Thymus (tissue), 11 donors: Measurements from ENCODE around the gene MTMR3. TPM values are rescaled to one million over a fixed set of nuclear protein-coding genes. Genes with fewer than 3 reads are reported as not detected.

Experiments
- DNase-seq, 9 donors: peaks; one replicate each; pipeline ENCODE4 v3.0.0-alpha.2; 2013; ENCODE audit warnings: low spot score in 9 of 9, low read depth in 6 of 9, missing footprints in 1 of 9
- H3K27ac ChIP-seq, 2 donors: one replicate each; pipeline ENCODE4 v1.5.1; 2013; ENCODE audit warnings: control low read depth in 1 of 2, low read depth in 1 of 2, low read length in 1 of 2, mild to moderate bottlenecking in 1 of 2, moderate library complexity in 1 of 2
- H3K27me3 ChIP-seq, 2 donors: one replicate each; pipeline ENCODE4 v1.5.1; 2013; ENCODE audit warnings: low read length in 1 of 2; ENCODE audit not compliant: control insufficient read depth in 2 of 2, insufficient read depth in 1 of 2
- H3K36me3 ChIP-seq, 2 donors: one replicate each; pipeline ENCODE4 v1.5.1; 2013; ENCODE audit warnings: low read length in 1 of 2, mild to moderate bottlenecking in 1 of 2, moderate library complexity in 1 of 2; ENCODE audit not compliant: control insufficient read depth in 2 of 2, insufficient read depth in 2 of 2
- H3K4me1 ChIP-seq, 2 donors: one replicate each; pipeline ENCODE4 v1.5.1; 2013; ENCODE audit warnings: low read length in 2 of 2; ENCODE audit not compliant: control insufficient read depth in 2 of 2, insufficient read depth in 2 of 2
- H3K4me3 ChIP-seq, 2 donors: one replicate each; pipeline ENCODE4 v1.5.1; 2013; ENCODE audit warnings: low read length in 2 of 2, control low read depth in 1 of 2, mild to moderate bottlenecking in 1 of 2
- H3K9me3 ChIP-seq, 2 donors: one replicate each; pipeline ENCODE4 v1.5.1; 2013; ENCODE audit warnings: low read length in 1 of 2, mild to moderate bottlenecking in 1 of 2; ENCODE audit not compliant: control insufficient read depth in 2 of 2, insufficient read depth in 1 of 2
- WGBS: extraction: QIAGEN DNeasy Blood & Tissue Kit; methylation state at CpG from one replicate; pipeline ENCODE4 v1.1.7; 2013; 5-methylcytosine and 5-hydroxymethylcytosine counted together
- polyA plus RNA-seq: library from polyadenylated mRNA; stranded (reverse); fragments of 200-250 nt; gene quantifications from one replicate; pipeline ENCODE4 v1.2.3, GENCODE V29; 2013
- total RNA-seq: library from RNA; stranded (reverse); fragments of 120-200 nt; gene quantifications from one replicate; pipeline ENCODE4 v1.2.4, GENCODE V29; 2013
- donor health status: healthy.

The MTMR3 gene
- total and polyA plus RNA-seq, 2 donors = 14.8 to 16.4 TPM

DNA sequence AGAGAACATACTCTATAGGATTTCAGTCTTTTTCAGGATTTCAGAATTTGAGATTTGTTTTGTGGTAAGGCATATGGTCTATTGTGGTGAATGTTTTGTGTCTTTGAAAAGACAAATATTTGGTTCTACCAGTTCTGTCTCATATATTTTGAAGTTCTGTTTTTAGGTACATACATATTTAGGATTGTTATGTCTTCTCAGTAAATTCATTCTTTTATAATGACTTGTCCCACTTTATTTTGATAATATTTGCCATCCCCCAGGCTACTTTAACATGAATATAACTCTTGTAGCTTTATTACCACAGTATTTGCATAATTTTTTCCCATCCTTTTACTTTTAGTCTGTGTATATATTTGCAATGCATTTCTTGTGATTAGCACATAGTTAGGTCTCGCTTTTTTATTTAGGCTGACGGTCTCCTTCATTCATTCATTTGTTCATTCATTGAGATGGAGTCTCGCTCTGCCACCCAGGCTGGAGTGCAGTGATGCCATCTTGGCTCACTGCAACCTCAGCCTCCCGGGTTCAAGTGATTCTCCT, 32.1 kb downstream of the MTMR3 start:
- Histone ChIP-seq H3K27ac (no peak overlapping the region), H3K36me3 (no peaks in the 10 kb centered on the region), H3K4me3 (no peak overlapping the region), H3K27me3 (no peaks in the 10 kb centered on the region), H3K4me1 (no peaks in the 10 kb centered on the region), H3K9me3 (no peaks in the 10 kb centered on the region)
- DNase-seq = no peak
- WGBS = 97% methylated on average over 4 of the region's 4 CpGs

- no peaks in the 10 kb centered on the region for H3K36me3 ChIP-seq
- H3K27me3 ChIP-seq = no peaks in the 10 kb centered on the region
- WGBS = 97% methylated on average over 5 of the region's 5 CpGs
- no peak overlapping the region for H3K27ac ChIP-seq
- no peaks in the 10 kb centered on the region for H3K4me1 ChIP-seq
- no peak for DNase-seq
- H3K4me3 ChIP-seq = no peak overlapping the region
- no peaks in the 10 kb centered on the region for H3K9me3 ChIP-seq
Measured at GRCh38 chr22:29916007-29916544, 33.1 kb downstream of the MTMR3 start.

DNA sequence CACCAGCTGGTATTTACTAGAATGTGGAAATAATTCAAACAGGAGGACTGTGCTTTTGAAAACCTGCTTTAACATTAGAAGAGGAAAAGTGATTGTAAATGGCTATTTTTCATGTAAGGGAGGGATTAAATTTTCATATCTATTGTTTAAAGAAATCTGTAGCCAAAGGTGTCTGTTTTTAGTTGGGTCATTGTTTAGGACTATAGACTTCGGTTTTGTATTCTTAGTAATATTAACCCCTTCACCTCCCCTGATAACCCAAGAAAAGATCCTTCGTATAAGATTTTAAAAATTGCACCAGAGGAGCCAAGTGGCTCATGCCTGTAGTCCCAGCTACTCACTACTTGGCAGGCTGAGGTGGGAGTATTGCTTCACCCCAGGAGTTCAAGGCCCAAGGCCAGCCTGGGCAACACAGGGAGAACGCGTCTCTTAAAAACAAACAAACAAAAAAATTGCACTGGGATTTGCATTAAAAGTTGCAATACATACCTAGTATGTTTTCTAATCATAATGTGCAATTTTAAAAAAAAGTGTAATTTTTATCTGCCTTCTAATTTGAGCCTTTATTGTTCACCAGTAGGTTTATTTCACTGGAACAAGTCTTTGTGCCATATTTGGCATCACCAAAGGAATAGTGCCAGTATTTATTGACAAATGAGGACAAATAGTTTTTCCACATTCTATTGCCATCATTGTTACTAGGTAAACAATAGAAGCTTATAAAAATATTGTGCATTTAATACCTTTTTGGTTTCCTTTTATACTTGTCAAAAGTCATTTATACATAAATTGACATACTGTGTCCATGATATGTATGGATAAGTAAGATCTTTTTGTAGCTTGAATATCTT, 34.3 kb downstream of the MTMR3 start:
- no peak overlapping the region for H3K4me3 ChIP-seq
- no peak overlapping the region for H3K27ac ChIP-seq
- H3K4me1 ChIP-seq = no peaks in the 10 kb centered on the region
- peaks cover 0 to 2% of the 10 kb centered on the region in 2 donors for H3K9me3 ChIP-seq
- 71% methylated on average over 4 of the region's 4 CpGs for WGBS
- no peaks in the 10 kb centered on the region for H3K27me3 ChIP-seq
- H3K36me3 ChIP-seq = no peaks in the 10 kb centered on the region
- no peak for DNase-seq

GRCh38 chr22:29925402-29925801, 42.4 kb downstream of the MTMR3 start:
- H3K9me3 ChIP-seq = peaks cover 0 to 2% of the 10 kb centered on the region in 2 donors
- no peak overlapping the region for H3K27ac ChIP-seq
- DNase-seq = no peak
- no peaks in the 10 kb centered on the region for H3K36me3 ChIP-seq
- 97% methylated on average over 3 of the region's 3 CpGs for WGBS
- no peak overlapping the region for H3K4me3 ChIP-seq
- no peaks in the 10 kb centered on the region for H3K27me3 ChIP-seq
- H3K4me1 ChIP-seq = no peaks in the 10 kb centered on the region

DNA sequence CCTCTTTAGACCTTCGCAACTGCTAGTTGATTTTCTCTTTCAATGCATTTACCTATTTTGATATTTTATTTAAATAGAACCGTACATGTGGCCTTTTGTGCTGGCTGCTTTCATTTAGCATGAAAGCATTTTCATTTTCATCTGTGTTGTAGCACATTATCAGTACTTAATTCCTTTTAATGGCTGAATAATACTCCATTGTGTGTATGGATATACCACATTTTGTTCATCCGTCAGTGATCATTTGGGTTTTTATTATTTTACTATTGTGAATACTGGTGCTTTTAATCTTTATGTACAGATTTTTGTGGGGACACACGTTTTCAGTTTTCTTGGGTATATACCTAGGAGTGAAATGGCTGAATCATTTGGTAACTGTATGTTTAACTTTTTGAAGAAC, 43.1 kb downstream of the MTMR3 start:
- 97% methylated on average over 4 of the region's 4 CpGs for WGBS
- H3K27me3 ChIP-seq = no peaks in the 10 kb centered on the region
- H3K36me3 ChIP-seq = no peaks in the 10 kb centered on the region
- no peak for DNase-seq
- H3K4me3 ChIP-seq = no peak overlapping the region
- no peak overlapping the region for H3K27ac ChIP-seq
- peaks cover 0 to 2% of the 10 kb centered on the region in 2 donors for H3K9me3 ChIP-seq
- H3K4me1 ChIP-seq = no peaks in the 10 kb centered on the region

DNA sequence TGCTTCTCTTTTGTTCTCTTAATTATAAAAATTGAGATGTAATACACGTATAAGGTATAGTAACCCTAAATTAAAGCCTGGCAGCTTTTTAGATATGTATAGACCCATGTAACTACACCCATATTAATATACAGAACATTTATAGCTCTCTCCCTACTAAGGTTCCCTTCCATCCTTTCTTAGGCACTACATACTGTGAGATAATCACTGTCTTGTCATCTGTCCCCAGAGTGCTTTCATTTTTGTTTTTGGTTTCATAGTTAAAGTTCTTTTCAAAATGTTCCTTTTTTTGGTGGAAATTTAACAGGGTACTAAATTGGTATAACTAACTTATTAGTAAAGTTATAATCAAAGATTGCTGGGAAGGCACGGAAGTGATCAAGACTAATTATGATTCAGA, 49.2 kb downstream of the MTMR3 start:
- no peak overlapping the region for H3K4me3 ChIP-seq
- no peaks in the 10 kb centered on the region for H3K36me3 ChIP-seq
- H3K27ac ChIP-seq = no peak overlapping the region
- DNase-seq = no peak
- H3K27me3 ChIP-seq = no peaks in the 10 kb centered on the region
- H3K4me1 ChIP-seq = no peaks in the 10 kb centered on the region
- no peaks in the 10 kb centered on the region for H3K9me3 ChIP-seq
- 99% methylated on average over 2 of the region's 2 CpGs for WGBS

DNA sequence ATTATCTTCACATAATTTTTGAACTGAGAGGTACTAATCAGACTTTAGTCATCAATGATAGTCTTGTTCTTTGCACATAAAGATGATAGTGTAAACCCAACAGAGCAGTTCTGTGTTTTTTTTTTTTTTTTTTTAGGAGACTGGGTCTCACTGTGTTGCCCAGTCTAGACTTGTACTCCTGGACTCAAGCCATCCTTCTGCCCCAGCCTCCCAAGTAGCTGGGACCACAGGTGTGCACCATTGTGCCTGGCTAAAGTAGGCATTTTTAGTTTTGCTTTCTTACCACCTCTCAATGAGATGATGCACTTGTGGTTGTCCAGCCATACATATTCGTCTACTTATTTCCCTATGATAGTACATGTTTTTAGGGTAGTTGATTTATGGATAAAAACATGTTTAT, 50.6 kb downstream of the MTMR3 start:
- H3K4me1 ChIP-seq = no peaks in the 10 kb centered on the region
- WGBS = 99% methylated on average over 1 of the region's 1 CpG
- H3K27ac ChIP-seq = no peak overlapping the region
- H3K4me3 ChIP-seq = no peak overlapping the region
- H3K27me3 ChIP-seq = no peaks in the 10 kb centered on the region
- H3K9me3 ChIP-seq = no peaks in the 10 kb centered on the region
- no peaks in the 10 kb centered on the region for H3K36me3 ChIP-seq
- no peak for DNase-seq

DNA sequence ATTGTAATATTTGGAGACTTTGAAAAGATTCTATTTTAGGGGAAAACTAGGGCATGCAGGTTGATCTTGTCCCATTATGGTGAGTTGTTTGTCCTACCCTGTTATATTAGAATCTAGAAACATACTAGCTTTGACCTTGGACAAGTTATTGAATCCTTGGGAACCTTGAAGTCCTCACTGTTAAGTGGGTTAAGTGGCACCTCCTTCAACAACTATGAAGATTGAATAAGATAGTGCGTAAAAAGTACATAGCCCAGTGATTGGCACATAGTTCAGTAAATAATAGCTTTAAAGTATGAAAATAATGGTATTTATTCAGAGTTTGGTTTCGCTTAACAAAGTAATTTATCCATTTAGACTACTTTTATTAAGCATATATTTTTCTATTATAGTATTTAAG, 51.6 kb downstream of the MTMR3 start:
- H3K9me3 ChIP-seq = no peaks in the 10 kb centered on the region
- H3K36me3 ChIP-seq = no peaks in the 10 kb centered on the region
- H3K27me3 ChIP-seq = no peaks in the 10 kb centered on the region
- H3K4me1 ChIP-seq = no peaks in the 10 kb centered on the region
- DNase-seq = no peak
- H3K4me3 ChIP-seq = no peak overlapping the region
- WGBS = 98% methylated on average over 2 of the region's 2 CpGs
- no peak overlapping the region for H3K27ac ChIP-seq

- Histone ChIP-seq H3K36me3 (no peaks in the 10 kb centered on the region), H3K4me1 (no peaks in the 10 kb centered on the region), H3K27me3 (no peaks in the 10 kb centered on the region), H3K27ac (no peak overlapping the region), H3K9me3 (no peaks in the 10 kb centered on the region), H3K4me3 (no peak overlapping the region)
- DNase-seq = no peak
- 89% methylated on average over 1 of the region's 1 CpG for WGBS
Measured at GRCh38 chr22:29936186-29936585, 53.2 kb downstream of the MTMR3 start.
